Fibroblast of the aortic adventitia (primary cell): ENCODE data around the gene OR10A3. TPM values are rescaled to one million over a fixed set of nuclear protein-coding genes. Genes with fewer than 3 reads are reported as not detected.
A peak's percentile ranks its signal among the peaks of the same experiment; 100 is the strongest.

ENCODE experiments used
- DNase-seq: peaks from one replicate; pipeline ENCODE4 v3.0.0-alpha.2; 2010; ENCODE audit warnings: low read depth
- H3K4me3 ChIP-seq: 2 replicates; pipeline ENCODE4 v1.5.1; 2011; ENCODE audit warnings: low read depth, mild to moderate bottlenecking, control low read depth, low read length, moderate library complexity
- total RNA-seq: library from RNA; depleted of rRNA; stranded (reverse); fragments of >200 nt; gene quantifications from 2 replicates; pipeline ENCODE4 v1.2.3, GENCODE V29; 2012; ENCODE audit warnings: low replicate concordance
- TF ChIP-seq, protein P1 (sequence below): IDR thresholded peaks from 2 replicates; pipeline ENCODE4 v1.5.1; 2011; ENCODE audit warnings: mild to moderate bottlenecking, low read length, control low read depth, inconsistent platforms; ENCODE audit not compliant: insufficient read depth

OR10A3 gene
- total RNA-seq, 1 donor: 0.09 TPM

DNA sequence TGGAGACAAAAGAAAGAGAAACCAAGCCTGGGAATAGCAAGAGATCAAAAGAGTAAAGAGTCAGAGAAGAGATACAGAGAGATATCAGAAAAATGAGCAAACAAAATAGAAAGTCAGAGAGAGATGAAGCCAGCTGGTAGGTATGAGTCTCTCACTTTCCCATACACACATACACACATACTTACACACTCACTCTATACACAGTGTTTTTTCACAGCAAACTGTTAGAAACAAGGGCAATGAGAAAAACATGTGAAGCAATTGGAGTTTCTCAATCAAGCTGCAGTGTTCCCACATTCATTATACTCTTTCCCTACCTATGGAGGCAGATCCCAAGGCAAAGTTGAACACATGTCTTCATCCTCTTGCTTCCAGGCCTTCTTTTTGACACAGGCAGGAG, 26.3 kb upstream of the OR10A3 start:
- TF ChIP-seq, protein P1, sequence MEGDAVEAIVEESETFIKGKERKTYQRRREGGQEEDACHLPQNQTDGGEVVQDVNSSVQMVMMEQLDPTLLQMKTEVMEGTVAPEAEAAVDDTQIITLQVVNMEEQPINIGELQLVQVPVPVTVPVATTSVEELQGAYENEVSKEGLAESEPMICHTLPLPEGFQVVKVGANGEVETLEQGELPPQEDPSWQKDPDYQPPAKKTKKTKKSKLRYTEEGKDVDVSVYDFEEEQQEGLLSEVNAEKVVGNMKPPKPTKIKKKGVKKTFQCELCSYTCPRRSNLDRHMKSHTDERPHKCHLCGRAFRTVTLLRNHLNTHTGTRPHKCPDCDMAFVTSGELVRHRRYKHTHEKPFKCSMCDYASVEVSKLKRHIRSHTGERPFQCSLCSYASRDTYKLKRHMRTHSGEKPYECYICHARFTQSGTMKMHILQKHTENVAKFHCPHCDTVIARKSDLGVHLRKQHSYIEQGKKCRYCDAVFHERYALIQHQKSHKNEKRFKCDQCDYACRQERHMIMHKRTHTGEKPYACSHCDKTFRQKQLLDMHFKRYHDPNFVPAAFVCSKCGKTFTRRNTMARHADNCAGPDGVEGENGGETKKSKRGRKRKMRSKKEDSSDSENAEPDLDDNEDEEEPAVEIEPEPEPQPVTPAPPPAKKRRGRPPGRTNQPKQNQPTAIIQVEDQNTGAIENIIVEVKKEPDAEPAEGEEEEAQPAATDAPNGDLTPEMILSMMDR: no peak
- no peak overlapping the region for H3K4me3 ChIP-seq
- DNase-seq: peak; percentile 44

- TF ChIP-seq, protein P1: no peak
- peak; percentile 20 for DNase-seq
- no peak overlapping the region for H3K4me3 ChIP-seq
These were observed 25.6 kb upstream of the OR10A3 start for GRCh38 chr11:7967097-7967496.

GRCh38 chr11:7965386-7965785, 23.9 kb upstream of the OR10A3 start, which contains the start of gene NLRP10:
Gene NLRP10 (minus strand): TSS chr11:7965447. CDS start chr11:7963495, 1,952 bp downstream.
- H3K4me3 ChIP-seq: no peak within 1 kb of the TSS
- TF ChIP-seq, protein P1: no peak
- DNase-seq: peak; percentile 57

DNA sequence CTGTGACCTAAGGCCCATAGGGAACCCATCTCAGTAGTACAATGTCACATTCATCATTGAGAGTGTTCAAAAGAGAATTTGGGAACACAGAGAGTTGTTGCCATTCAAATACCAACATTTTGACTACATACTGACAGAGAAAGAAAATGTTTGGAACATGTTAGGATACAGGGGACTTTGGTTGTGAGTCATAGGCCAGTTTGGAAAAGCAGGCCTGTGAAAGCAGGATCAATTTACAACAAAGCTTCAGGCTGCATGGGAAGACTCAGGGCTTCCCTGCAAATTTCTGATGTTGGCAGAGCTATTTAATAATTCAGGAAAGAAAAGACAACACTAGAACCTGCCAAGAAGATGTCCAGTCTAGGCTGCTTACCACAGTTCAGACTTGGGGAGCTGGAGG, 23.4 kb upstream of the OR10A3 start:
- H3K4me3 ChIP-seq: no peak overlapping the region
- TF ChIP-seq, protein P1: no peak
- peak; percentile 75 for DNase-seq

GRCh38 chr11:7964261-7964660, 22.8 kb upstream of the OR10A3 start:
- DNase-seq: no peak
- TF ChIP-seq, protein P1: no peak
- H3K4me3 ChIP-seq: no peak overlapping the region

GRCh38 chr11:7955191-7955590, 13.7 kb upstream of the OR10A3 start:
- H3K4me3 ChIP-seq: no peak overlapping the region
- TF ChIP-seq, protein P1: no peak
- no peak for DNase-seq

DNA sequence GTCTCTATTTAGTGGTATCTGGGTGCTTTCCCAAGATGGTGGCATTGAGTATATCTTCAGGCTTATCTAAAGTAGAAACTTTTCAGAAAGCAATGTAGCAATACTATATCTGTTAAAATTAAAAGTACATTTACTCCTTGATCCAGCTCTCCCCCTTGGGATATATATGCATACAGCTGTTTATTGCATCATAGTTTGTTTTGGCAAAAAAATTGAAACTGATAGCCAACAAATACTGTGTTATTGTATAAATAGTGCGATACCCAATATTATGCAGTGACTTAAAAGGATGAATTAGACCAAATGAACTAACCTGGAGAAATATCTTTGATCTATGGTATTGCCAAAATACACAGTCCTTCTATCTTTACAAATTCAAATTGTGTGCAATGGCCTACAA, 8.4 kb upstream of the OR10A3 start:
- TF ChIP-seq, protein P1: no peak
- no peak for DNase-seq
- H3K4me3 ChIP-seq: no peak overlapping the region
